ENCODE results near the gene RAI1. TPM values are rescaled to one million over a fixed set of nuclear protein-coding genes. Genes with fewer than 3 reads are reported as not detected.

The RAI1 gene
- total and polyA plus RNA-seq, 12 donors = 4.2 to 37.3 (median 26.9) TPM

- no peaks in the 10 kb centered on the region for H3K27me3 ChIP-seq
- TF ChIP-seq POLR2A (IDR thresholded peaks at IDR 0.05) (no peak), CTCF (IDR thresholded peaks at IDR 0.05) (peak; percentile 18 to 54 (median 39))
- H3K27ac ChIP-seq = peak overlapping the region in 4 of 5 donors; percentile 20 to 74 (median 52)
- peaks cover 19 to 71% of the 10 kb centered on the region in 2 donors for H3K4me1 ChIP-seq (replicated peaks in 1 of 2)
- no peaks in the 10 kb centered on the region for H3K36me3 ChIP-seq (replicated peaks in 1 of 2)
- intact Hi-C loops (cut with DNase I) = no loop called here
- H3K9me3 ChIP-seq (replicated peaks in 1 of 3) = no peaks in the 10 kb centered on the region
- WGBS, 4 donors = 53 to 58% (median 56%) methylated on average over 4 to 5 of the region's 5 CpGs
- no peak overlapping the region for H3K4me3 ChIP-seq
- DNase-seq = peak in 1 of 7 donors; percentile 75
Observed at GRCh38 chr17:17729620-17730249, 48.5 kb downstream of the RAI1 start.

- 52 to 74% (median 68%) methylated on average over 3 to 14 of the region's 14 CpGs for WGBS, 4 donors
- Histone ChIP-seq H3K4me1 (replicated peaks in 1 of 2) (peaks cover 12 to 66% of the 10 kb centered on the region in 2 donors), H3K9me3 (replicated peaks in 1 of 3) (no peaks in the 10 kb centered on the region), H3K36me3 (replicated peaks in 1 of 2) (no peaks in the 10 kb centered on the region), H3K27ac (peak overlapping the region in 3 of 5 donors; percentile 22 to 74 (median 70)), H3K4me3 (no peak overlapping the region), H3K27me3 (no peaks in the 10 kb centered on the region)
- DNase-seq = no peak
- intact Hi-C loops (cut with DNase I) = no loop called here
- TF ChIP-seq POLR2A (IDR thresholded peaks at IDR 0.05) = no peak
- no peak for TF ChIP-seq CTCF (IDR thresholded peaks at IDR 0.05)
Observed at GRCh38 chr17:17730250-17730935, 49.1 kb downstream of the RAI1 start.

- Histone ChIP-seq H3K4me3 (no peak overlapping the region), H3K27ac (peak overlapping the region in 2 of 5 donors; percentile 70 to 71), H3K9me3 (replicated peaks in 1 of 3) (no peaks in the 10 kb centered on the region), H3K36me3 (replicated peaks in 1 of 2) (no peaks in the 10 kb centered on the region), H3K27me3 (no peaks in the 10 kb centered on the region), H3K4me1 (replicated peaks in 1 of 2) (peaks cover 5 to 51% of the 10 kb centered on the region in 2 donors)
- 75 to 87% (median 77%) methylated on average over 4 of the region's 4 CpGs for WGBS, 4 donors
- TF ChIP-seq POLR2A (IDR thresholded peaks at IDR 0.05) (no peak), CTCF (IDR thresholded peaks at IDR 0.05) (no peak)
- no peak for DNase-seq
- intact Hi-C loops (cut with DNase I) = no loop called here
Observed at GRCh38 chr17:17732444-17732843, 51.2 kb downstream of the RAI1 start.

GRCh38 chr17:17732892-17733670 lies 51.8 kb downstream of the RAI1 start:
- Histone ChIP-seq H3K4me1 (replicated peaks in 1 of 2) (peaks cover 8 to 55% of the 10 kb centered on the region in 2 donors), H3K27ac (peak overlapping the region in 2 of 5 donors; percentile 70 to 71), H3K9me3 (replicated peaks in 1 of 3) (no peaks in the 10 kb centered on the region), H3K27me3 (no peaks in the 10 kb centered on the region), H3K36me3 (replicated peaks in 1 of 2) (no peaks in the 10 kb centered on the region), H3K4me3 (no peak overlapping the region)
- 62 to 67% (median 65%) methylated on average over 9 of the region's 9 CpGs for WGBS, 4 donors
- intact Hi-C loops (cut with DNase I) = no loop called here
- TF ChIP-seq CTCF (IDR thresholded peaks at IDR 0.05) = no peak
- TF ChIP-seq POLR2A (IDR thresholded peaks at IDR 0.05) = no peak
- peak in 3 of 7 donors; percentile 53 to 65 (median 62) for DNase-seq

Data from adrenal gland (tissue), 12 donors.